Measurements from ENCODE around the gene LGR4. TPM values are rescaled to one million over a fixed set of nuclear protein-coding genes. Genes with fewer than 3 reads are reported as not detected.

The LGR4 gene
- total RNA-seq, 1 donor from 2014 or later, result 43.8 TPM

DNA sequence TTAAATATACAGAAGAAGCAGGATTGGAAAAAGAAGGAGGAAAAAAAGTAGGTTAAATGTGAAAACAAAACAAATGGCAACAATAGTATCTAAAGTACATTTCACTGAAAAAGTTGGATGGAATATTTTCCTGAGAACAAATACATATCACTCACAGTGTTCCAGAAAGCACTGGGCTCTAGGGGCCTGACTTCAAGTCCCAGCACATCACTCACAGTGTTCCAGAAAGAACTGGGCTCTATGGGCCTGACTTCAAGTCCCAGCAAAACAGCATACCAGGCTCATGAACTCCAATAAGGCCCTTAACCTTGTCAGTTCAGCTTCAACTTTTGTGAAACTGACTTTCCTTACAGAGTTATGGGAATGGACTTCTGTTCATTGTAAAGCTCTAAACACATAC, 63.5 kb downstream of the LGR4 start:
- H3K36me3 ChIP-seq (ENCODE audit: control insufficient read depth in 3 of 3, insufficient read depth in 3 of 3, low read length in 3 of 3), result no peaks in the 10 kb centered on the region

DNA sequence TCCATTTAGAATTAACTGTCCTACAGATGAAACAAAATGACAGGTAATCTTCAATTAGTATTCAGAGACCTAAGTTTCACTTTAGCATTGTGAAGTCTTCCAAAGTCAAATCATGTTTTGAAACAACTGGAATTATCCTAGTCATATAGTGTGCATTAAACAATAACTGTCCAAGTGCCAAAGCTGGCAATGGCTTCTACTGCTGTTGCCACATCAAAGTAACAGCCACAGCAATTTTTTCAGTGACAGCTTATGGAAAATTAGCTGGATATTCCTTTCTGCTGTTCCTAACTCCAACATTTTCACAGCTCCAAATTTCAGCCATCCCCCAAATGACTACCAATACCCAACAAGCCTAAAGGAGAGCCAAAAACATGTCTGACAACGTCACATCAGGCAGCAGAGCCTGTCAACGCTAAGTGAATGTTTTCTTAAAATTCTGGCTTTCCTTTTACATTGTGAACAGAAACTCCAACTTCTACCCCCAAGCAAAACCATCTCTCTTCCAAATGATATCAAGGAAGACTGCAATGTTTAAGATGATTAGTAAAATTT, 64.3 kb downstream of the LGR4 start:
- H3K9ac ChIP-seq (ENCODE audit: low read depth in 1 of 3, low read length in 3 of 3), result no peak overlapping the region
- peak overlapping the region; percentile 8 for H3K27ac ChIP-seq (ENCODE audit: low read depth, low read length)
- peaks cover 0 to 6% (median 0%) of the 10 kb centered on the region in 3 donors for H3K4me1 ChIP-seq (ENCODE audit: control insufficient read depth in 3 of 3, insufficient read depth in 3 of 3, low read length in 3 of 3)
- H3K27me3 ChIP-seq (ENCODE audit: control insufficient read depth in 3 of 3, insufficient read depth in 3 of 3, low read length in 3 of 3), result no peaks in the 10 kb centered on the region
- no peaks in the 10 kb centered on the region for H3K9me3 ChIP-seq (ENCODE audit: control insufficient read depth in 3 of 3, low read length in 3 of 3)
- no peak overlapping the region for H3K4me3 ChIP-seq (ENCODE audit: low read length in 3 of 3)
- H3K36me3 ChIP-seq (ENCODE audit: control insufficient read depth in 3 of 3, insufficient read depth in 3 of 3, low read length in 3 of 3), result no peaks in the 10 kb centered on the region

More for the DNA sequence above, 63.5 kb downstream of the LGR4 start:
- no peaks in the 10 kb centered on the region for H3K9me3 ChIP-seq (ENCODE audit: control insufficient read depth in 3 of 3, low read length in 3 of 3)
- no peak overlapping the region for H3K4me3 ChIP-seq (ENCODE audit: low read length in 3 of 3)
- no peak overlapping the region for H3K9ac ChIP-seq (ENCODE audit: low read depth in 1 of 3, low read length in 3 of 3)
- peaks cover 0 to 6% (median 0%) of the 10 kb centered on the region in 3 donors for H3K4me1 ChIP-seq (ENCODE audit: control insufficient read depth in 3 of 3, insufficient read depth in 3 of 3, low read length in 3 of 3)
- no peaks in the 10 kb centered on the region for H3K27me3 ChIP-seq (ENCODE audit: control insufficient read depth in 3 of 3, insufficient read depth in 3 of 3, low read length in 3 of 3)
- peak overlapping the region; percentile 8 for H3K27ac ChIP-seq (ENCODE audit: low read depth, low read length)

DNA sequence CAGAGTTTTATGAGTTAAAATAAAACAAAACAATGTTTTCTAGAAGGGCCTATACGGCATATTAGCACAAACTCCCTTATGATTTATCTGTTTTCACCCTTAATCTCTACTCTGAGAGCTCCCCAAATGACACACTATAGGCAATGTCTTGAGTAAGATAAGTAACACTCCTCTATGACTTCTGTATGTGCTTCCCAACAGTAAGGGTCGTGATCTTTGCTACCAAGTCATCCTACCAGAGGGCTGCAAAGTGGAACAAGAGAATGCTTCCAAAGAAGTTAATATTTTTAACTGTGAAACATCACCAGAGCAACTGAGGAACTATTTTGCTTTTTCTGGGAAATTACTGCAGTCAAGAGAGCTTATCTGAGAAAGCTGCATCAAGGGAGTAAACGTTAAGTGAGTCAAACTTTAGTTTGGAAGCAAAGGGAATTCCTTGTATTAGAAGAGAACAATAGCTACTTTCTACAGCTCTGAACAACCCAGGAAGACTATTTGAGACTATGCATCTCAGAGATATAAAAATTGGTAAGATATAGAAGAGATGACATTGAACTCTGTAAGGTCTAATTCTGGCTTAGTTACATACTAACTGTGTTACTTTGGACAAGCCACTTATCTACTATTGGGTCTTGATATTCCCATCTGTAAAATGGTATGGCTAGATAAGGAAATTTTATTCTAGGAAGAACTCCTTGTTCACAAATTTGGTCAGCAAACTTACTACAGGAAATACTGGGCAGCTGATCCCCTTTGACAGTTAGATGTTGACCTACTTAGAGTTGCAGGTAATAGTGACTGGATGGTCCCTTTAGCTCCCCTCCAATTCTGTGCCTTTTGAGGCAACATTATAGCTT, 65.9 kb downstream of the LGR4 start:
- no peak overlapping the region for H3K9ac ChIP-seq (ENCODE audit: low read depth in 1 of 3, low read length in 3 of 3)
- H3K36me3 ChIP-seq (ENCODE audit: control insufficient read depth in 3 of 3, insufficient read depth in 3 of 3, low read length in 3 of 3), result no peaks in the 10 kb centered on the region
- H3K27me3 ChIP-seq (ENCODE audit: control insufficient read depth in 3 of 3, insufficient read depth in 3 of 3, low read length in 3 of 3), result no peaks in the 10 kb centered on the region
- H3K27ac ChIP-seq (ENCODE audit: low read depth, low read length), result no peak overlapping the region
- no peaks in the 10 kb centered on the region for H3K9me3 ChIP-seq (ENCODE audit: control insufficient read depth in 3 of 3, low read length in 3 of 3)
- H3K4me1 ChIP-seq (ENCODE audit: control insufficient read depth in 3 of 3, insufficient read depth in 3 of 3, low read length in 3 of 3), result peaks cover 0 to 4% (median 0%) of the 10 kb centered on the region in 3 donors
- no peak overlapping the region for H3K4me3 ChIP-seq (ENCODE audit: low read length in 3 of 3)

DNA sequence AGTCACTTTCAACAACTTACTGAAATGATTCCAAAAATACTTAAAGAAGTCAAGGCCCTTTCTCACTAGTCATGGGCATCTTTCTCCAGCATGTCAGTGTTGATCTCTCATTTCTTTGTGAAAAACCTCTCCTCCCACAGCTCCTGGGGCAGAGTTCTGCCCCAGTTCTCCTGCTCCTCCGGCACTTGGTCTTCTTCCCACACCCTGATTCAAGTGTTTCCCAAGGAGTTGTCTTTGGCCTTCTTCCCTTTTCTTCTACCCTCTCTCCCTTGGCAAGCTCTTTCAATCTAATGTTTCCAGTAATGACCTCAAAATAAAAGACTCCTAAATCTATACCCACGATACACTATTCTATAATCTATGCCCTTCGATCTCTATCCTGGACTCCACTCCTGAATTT, 67.5 kb downstream of the LGR4 start:
- Histone ChIP-seq H3K27me3 (ENCODE audit: control insufficient read depth in 3 of 3, insufficient read depth in 3 of 3, low read length in 3 of 3) (no peaks in the 10 kb centered on the region), H3K27ac (ENCODE audit: low read depth, low read length) (no peak overlapping the region), H3K4me1 (ENCODE audit: control insufficient read depth in 3 of 3, insufficient read depth in 3 of 3, low read length in 3 of 3) (peaks cover 0 to 4% (median 0%) of the 10 kb centered on the region in 3 donors)

DNA sequence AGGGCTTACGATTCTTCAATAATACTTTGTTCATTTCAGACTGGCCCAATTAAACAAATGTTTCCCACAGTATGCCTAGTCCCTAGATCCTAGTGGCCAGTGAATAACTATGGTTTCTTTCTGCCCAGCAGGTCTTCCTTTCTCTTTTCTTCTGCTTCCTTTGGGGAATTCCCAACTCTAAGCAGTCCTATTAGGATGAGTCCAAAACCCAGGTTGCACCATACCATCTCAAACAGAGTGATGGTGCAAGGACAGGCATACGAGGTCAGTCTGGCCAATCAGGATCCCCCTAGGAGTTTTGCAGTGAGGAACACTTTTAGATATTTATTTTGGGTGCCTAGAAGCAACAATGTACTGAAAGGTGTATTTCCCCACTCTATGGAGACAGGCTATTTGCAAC, 68.2 kb downstream of the LGR4 start:
- Histone ChIP-seq H3K4me3 (ENCODE audit: low read length in 3 of 3) (no peak overlapping the region), H3K27ac (ENCODE audit: low read depth, low read length) (no peak overlapping the region), H3K9me3 (ENCODE audit: control insufficient read depth in 3 of 3, low read length in 3 of 3) (no peaks in the 10 kb centered on the region)

More for the DNA sequence above, 67.5 kb downstream of the LGR4 start:
- Histone ChIP-seq H3K4me3 (ENCODE audit: low read length in 3 of 3) (no peak overlapping the region), H3K9ac (ENCODE audit: low read depth in 1 of 3, low read length in 3 of 3) (no peak overlapping the region), H3K36me3 (ENCODE audit: control insufficient read depth in 3 of 3, insufficient read depth in 3 of 3, low read length in 3 of 3) (no peaks in the 10 kb centered on the region), H3K9me3 (ENCODE audit: control insufficient read depth in 3 of 3, low read length in 3 of 3) (no peaks in the 10 kb centered on the region)

DNA sequence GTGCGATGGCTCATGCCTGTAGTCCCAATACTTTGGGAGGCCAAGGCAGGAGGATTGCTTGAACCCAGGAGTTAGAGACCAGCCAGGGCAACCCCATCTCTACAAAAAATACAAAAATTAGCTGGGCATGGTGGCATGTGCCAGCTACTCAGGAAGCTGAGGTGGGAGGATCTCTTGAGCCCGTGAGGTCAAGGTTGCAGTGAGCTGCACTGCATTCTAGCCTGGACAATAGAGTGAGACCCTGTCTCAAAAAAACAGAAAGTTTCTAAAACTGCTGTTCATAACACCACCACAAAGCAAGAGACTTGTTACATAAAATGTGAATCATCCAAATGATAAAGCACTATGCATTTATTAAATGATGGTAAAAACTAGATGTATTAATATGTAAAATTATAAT, 69.4 kb downstream of the LGR4 start:
- Histone ChIP-seq H3K9ac (ENCODE audit: low read depth in 1 of 3, low read length in 3 of 3) (no peak overlapping the region), H3K36me3 (ENCODE audit: control insufficient read depth in 3 of 3, insufficient read depth in 3 of 3, low read length in 3 of 3) (no peaks in the 10 kb centered on the region), H3K27me3 (ENCODE audit: control insufficient read depth in 3 of 3, insufficient read depth in 3 of 3, low read length in 3 of 3) (no peaks in the 10 kb centered on the region), H3K4me3 (ENCODE audit: low read length in 3 of 3) (no peak overlapping the region), H3K4me1 (ENCODE audit: control insufficient read depth in 3 of 3, insufficient read depth in 3 of 3, low read length in 3 of 3) (no peaks in the 10 kb centered on the region), H3K27ac (ENCODE audit: low read depth, low read length) (no peak overlapping the region), H3K9me3 (ENCODE audit: control insufficient read depth in 3 of 3, low read length in 3 of 3) (no peaks in the 10 kb centered on the region)

More for the DNA sequence above, 68.2 kb downstream of the LGR4 start:
- Histone ChIP-seq H3K27me3 (ENCODE audit: control insufficient read depth in 3 of 3, insufficient read depth in 3 of 3, low read length in 3 of 3) (no peaks in the 10 kb centered on the region), H3K4me1 (ENCODE audit: control insufficient read depth in 3 of 3, insufficient read depth in 3 of 3, low read length in 3 of 3) (peaks cover 0 to 4% (median 0%) of the 10 kb centered on the region in 3 donors), H3K36me3 (ENCODE audit: control insufficient read depth in 3 of 3, insufficient read depth in 3 of 3, low read length in 3 of 3) (no peaks in the 10 kb centered on the region), H3K9ac (ENCODE audit: low read depth in 1 of 3, low read length in 3 of 3) (no peak overlapping the region)

DNA sequence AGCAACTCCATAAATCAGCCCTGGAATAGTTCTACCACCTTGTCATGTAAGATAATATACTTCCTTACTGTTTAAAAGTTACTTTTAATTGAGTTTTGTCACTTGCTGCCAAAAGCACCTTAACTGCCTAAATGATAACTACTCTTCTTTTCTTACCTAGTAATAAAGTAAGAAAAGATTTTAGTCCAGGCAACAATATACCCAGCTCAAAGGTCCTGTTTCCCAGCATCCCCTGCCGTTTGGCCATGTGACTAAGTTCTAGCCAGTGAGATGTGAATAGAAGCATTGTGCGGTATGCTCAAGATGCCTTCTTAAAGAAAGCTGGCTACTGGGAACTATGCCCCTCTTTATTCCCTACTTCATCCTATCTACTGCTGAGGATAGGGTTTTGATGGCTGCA, 70.1 kb downstream of the LGR4 start:
- Histone ChIP-seq H3K36me3 (ENCODE audit: control insufficient read depth in 3 of 3, insufficient read depth in 3 of 3, low read length in 3 of 3) (no peaks in the 10 kb centered on the region), H3K27me3 (ENCODE audit: control insufficient read depth in 3 of 3, insufficient read depth in 3 of 3, low read length in 3 of 3) (no peaks in the 10 kb centered on the region), H3K4me1 (ENCODE audit: control insufficient read depth in 3 of 3, insufficient read depth in 3 of 3, low read length in 3 of 3) (no peaks in the 10 kb centered on the region), H3K27ac (ENCODE audit: low read depth, low read length) (no peak overlapping the region), H3K9ac (ENCODE audit: low read depth in 1 of 3, low read length in 3 of 3) (no peak overlapping the region), H3K4me3 (ENCODE audit: low read length in 3 of 3) (no peak overlapping the region), H3K9me3 (ENCODE audit: control insufficient read depth in 3 of 3, low read length in 3 of 3) (no peaks in the 10 kb centered on the region)

DNA sequence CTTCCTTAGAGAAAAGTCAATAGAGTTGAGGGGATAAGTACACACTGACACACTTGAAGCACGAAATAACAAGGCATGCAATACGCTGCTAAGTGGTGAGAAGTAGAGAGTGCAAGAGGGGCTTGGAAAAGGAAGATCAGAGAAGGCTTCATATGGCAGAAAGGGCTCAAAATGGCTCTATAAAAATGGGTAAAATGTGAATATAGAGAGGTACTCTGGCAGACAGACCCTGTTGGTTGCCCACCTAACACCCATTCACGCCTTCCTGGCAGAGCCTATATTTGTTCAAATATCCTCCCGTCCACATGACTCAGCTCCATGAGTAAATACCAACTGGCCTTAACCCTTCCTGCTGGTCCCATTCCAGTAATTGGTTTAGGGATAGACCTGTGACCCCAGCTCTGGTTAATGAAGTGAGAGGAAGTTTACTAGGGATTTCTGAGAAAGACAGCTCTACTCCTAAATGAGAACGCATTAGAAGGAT, 70.7 kb downstream of the LGR4 start:
- Histone ChIP-seq H3K4me3 (ENCODE audit: low read length in 3 of 3) (no peak overlapping the region), H3K9me3 (ENCODE audit: control insufficient read depth in 3 of 3, low read length in 3 of 3) (no peaks in the 10 kb centered on the region), H3K27ac (ENCODE audit: low read depth, low read length) (no peak overlapping the region), H3K9ac (ENCODE audit: low read depth in 1 of 3, low read length in 3 of 3) (no peak overlapping the region), H3K36me3 (ENCODE audit: control insufficient read depth in 3 of 3, insufficient read depth in 3 of 3, low read length in 3 of 3) (no peaks in the 10 kb centered on the region), H3K4me1 (ENCODE audit: control insufficient read depth in 3 of 3, insufficient read depth in 3 of 3, low read length in 3 of 3) (no peaks in the 10 kb centered on the region), H3K27me3 (ENCODE audit: control insufficient read depth in 3 of 3, insufficient read depth in 3 of 3, low read length in 3 of 3) (no peaks in the 10 kb centered on the region)

DNA sequence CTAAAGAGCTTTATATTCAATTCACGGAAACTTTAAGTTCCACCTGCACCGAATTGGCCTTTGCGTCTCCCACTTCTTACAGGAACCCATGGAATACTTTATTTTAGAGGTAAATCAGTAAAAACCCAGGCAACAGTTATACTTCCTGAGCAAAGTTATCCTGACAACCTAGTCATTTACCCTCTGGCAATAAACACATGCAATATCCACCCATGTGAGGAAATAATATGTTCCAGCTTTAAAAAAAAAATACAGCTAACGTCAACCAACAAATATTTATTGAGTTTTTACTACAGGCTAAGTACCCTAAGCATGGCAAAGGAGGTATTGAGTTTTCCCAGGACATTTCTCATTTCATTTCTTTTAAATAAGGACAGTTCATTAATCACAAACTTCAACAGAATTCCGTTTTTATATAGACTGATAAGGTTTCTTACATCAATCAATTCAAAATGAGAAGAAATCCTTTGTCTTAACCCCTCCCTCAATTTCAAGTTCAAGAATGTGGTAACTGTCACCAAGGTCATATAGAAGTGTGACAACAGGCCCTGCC, 71.2 kb downstream of the LGR4 start:
- Histone ChIP-seq H3K9ac (ENCODE audit: low read depth in 1 of 3, low read length in 3 of 3) (no peak overlapping the region), H3K4me1 (ENCODE audit: control insufficient read depth in 3 of 3, insufficient read depth in 3 of 3, low read length in 3 of 3) (no peaks in the 10 kb centered on the region), H3K36me3 (ENCODE audit: control insufficient read depth in 3 of 3, insufficient read depth in 3 of 3, low read length in 3 of 3) (no peaks in the 10 kb centered on the region)

DNA sequence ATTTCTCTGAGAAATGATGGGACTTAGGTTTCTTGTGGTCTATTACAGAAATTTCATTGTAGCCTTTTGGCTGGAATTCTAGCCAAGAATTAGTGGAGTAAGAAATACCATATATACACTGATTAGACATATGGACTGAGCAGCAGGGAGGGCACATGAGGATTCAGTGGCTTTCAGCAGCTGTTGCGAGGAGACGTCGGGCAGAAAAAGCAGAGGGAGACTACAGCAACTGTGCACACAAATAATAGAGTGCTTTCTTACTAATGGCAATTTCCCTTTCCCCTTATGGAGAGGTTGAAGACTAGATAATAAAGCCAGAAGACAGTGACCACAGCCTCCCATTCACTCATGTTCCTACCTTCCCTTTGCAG, 74.2 kb downstream of the LGR4 start:
- Histone ChIP-seq H3K36me3 (ENCODE audit: control insufficient read depth in 3 of 3, insufficient read depth in 3 of 3, low read length in 3 of 3) (no peaks in the 10 kb centered on the region), H3K9ac (ENCODE audit: low read depth in 1 of 3, low read length in 3 of 3) (no peak overlapping the region), H3K4me3 (ENCODE audit: low read length in 3 of 3) (no peak overlapping the region), H3K4me1 (ENCODE audit: control insufficient read depth in 3 of 3, insufficient read depth in 3 of 3, low read length in 3 of 3) (peaks cover 4 to 10% (median 5%) of the 10 kb centered on the region in 3 donors), H3K27ac (ENCODE audit: low read depth, low read length) (no peak overlapping the region), H3K9me3 (ENCODE audit: control insufficient read depth in 3 of 3, low read length in 3 of 3) (no peaks in the 10 kb centered on the region), H3K27me3 (ENCODE audit: control insufficient read depth in 3 of 3, insufficient read depth in 3 of 3, low read length in 3 of 3) (no peaks in the 10 kb centered on the region)

More for the DNA sequence above, 71.2 kb downstream of the LGR4 start:
- H3K4me3 ChIP-seq (ENCODE audit: low read length in 3 of 3), result no peak overlapping the region
- H3K27me3 ChIP-seq (ENCODE audit: control insufficient read depth in 3 of 3, insufficient read depth in 3 of 3, low read length in 3 of 3), result no peaks in the 10 kb centered on the region
- H3K27ac ChIP-seq (ENCODE audit: low read depth, low read length), result no peak overlapping the region
- H3K9me3 ChIP-seq (ENCODE audit: control insufficient read depth in 3 of 3, low read length in 3 of 3), result no peaks in the 10 kb centered on the region
